Forelimb muscle (tissue), 1 donor: Measurements from ENCODE around the gene DLL1. TPM values are rescaled to one million over a fixed set of nuclear protein-coding genes. Genes with fewer than 3 reads are reported as not detected.

Experiments
- DNase-seq: peaks from one replicate; pipeline ENCODE4 v3.0.0-alpha.2; 2013; ENCODE audit warnings: low read depth
- polyA plus RNA-seq: library from polyadenylated mRNA; unstranded; fragments of 120-200 nt; gene quantifications from one replicate; pipeline ENCODE4 v1.2.1, GENCODE V29; 2013; ENCODE audit not compliant: insufficient read length

Gene DLL1
- polyA plus RNA-seq, 1 donor, result 17.1 TPM

GRCh38 chr6:170294813-170295509, 4.1 kb upstream of the DLL1 start:
- no peak for DNase-seq

DNA sequence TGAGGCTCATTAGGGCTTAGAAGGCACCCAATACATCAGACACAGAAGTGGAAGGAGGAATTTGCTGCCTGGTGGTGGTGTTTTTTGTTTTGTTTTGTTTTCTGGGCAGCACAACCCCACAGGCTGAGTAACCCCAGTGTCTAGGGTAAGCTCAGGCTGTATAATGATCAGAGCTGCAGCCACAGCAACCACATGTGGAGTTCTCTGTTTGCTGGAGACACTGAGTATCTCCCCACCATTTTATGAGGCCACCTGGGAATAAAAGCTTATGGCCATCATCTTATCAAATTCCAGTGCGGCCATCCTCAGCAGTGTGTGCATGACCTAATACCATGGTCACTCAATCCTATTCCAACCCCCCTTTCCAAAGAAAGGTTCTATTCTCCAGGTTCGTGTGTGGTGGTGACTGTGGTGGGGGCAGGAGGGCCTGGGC, 3.4 kb upstream of the DLL1 start:
- no peak for DNase-seq

DNA sequence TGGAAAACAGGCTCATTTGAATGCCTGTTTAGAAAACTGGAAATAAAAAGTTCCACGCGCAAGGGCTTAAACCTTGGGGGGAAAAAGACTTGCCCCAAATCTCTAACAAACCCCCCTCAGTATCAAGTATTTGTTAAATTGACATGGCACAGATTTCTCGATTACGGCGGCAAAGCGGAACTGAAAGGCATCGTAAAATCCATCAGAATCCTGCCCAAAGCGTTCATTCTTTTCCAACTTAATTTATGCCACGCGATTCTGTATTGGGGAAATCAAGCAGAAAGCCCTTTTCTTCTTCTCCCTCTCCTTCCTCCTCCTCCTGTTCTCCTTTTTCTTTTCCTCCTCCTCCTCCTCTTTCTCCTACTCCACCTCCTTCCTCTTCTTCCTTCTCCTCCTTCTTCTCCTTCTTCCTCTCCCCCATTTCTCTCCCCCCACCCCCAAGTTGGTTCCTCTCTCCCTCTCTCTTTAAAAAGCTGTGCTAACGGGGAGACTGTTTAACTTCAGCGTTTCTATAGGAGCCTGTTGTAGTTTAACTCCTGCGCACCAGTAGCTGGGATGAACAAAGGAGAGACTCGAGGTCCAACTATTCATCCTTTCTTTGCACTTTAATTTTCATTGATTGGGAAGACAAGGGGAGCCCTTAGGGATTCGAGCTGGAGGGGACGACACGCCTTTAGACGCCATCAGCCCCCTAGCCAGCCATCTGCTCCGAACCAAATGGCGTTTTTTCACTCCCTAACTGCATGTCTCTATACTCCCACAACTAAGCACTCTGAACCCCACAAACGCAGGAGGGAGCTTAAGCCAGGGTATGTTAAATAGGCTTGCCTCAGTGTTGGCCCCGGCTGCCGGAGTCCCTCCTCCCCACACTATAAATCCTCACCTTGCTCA, 2.7 kb upstream of the DLL1 start:
- no peak for DNase-seq

- DNase-seq, result no peak
These were observed 1.7 kb upstream of the DLL1 start for GRCh38 chr6:170292407-170293158.

GRCh38 chr6:170292111-170292406, 1.2 kb upstream of the DLL1 start:
- DNase-seq, result no peak

- no peak for DNase-seq
These were observed 613 bp upstream of the DLL1 start for GRCh38 chr6:170291271-170292110.

DNA sequence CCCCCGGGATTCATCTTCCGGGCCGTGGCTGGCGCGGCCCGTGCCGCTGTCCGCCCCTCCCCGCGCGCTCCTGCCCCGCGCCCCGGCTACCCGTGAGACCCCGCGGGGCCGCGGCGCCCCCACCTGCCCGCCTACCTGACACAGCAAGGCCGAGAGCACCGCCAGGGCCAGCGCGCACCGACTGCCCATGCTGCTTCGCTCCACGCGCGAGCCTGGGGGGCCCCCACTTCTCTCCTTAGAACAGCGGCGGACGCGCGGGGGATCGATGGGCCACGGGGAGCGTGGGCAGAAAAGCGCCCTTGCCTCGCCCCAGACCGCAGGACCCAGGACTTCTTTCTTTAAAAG, 955 bp downstream of the DLL1 start:
- DNase-seq, result no peak

GRCh38 chr6:170289180-170289931, 1.5 kb downstream of the DLL1 start:
- no peak for DNase-seq

GRCh38 chr6:170288852-170289179, 2.1 kb downstream of the DLL1 start:
- no peak for DNase-seq

DNA sequence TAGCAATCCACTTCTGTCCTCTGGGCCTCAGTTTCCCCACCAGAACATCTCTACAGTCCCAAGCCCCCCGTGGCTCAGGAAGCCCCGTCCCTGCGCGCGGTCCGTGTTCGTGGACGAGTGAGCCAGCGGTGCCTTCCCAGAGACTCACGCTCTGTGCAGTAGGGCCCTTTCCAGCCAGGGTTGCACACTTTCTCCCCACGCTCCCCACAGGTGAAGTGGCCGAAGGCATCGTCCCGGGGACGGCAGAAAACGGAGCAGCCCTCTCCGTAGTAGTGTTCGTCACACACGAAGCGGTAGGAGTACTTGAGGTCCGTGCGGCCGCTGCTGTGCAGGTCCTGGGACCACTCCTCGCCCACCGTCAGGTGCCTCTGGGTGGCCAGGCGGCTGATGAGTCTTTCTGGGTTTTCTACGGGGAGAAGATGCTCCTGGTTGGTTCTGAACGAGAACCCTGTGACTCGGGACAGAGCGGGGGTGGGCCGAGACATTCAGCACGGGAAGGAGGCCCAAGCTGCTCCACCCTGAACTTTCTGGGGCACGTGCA, 2.7 kb downstream of the DLL1 start:
- DNase-seq, result no peak

GRCh38 chr6:170287371-170287876, 3.5 kb downstream of the DLL1 start:
- DNase-seq, result no peak

GRCh38 chr6:170286934-170287265, 4.0 kb downstream of the DLL1 start:
- no peak for DNase-seq

DNA sequence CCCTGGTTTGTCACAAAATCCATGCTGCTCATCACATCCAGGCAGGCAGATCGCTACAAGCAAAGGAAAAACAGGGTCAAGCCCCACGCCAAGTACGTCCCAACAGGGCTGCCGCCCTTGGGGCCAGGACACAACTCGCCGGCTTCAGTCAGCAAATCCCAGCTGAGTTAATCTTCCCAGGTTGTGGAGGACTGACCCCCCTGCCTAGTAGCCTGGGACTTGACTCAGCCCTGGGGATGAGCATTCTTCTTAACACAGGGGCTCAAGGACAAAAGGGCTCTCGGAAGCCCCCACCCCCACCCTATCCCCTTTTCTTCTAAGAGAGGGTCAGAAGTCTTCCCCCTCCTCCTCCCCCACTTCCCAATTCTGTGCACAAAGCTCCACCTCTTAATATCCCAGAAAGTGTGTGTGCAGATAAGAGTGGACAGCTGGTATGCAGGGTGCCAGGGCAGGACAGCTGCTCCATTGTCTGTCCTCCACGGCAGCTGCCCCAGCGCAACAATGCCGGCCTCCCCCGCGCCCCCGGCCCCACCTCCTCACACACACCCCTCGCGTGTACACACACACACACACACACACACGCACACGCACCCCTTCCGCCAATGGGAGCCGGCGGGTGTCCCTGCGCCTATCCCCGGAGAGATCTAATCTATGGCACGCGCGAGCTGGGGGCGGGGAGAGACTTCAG, 4.5 kb downstream of the DLL1 start:
- no peak for DNase-seq

DNA sequence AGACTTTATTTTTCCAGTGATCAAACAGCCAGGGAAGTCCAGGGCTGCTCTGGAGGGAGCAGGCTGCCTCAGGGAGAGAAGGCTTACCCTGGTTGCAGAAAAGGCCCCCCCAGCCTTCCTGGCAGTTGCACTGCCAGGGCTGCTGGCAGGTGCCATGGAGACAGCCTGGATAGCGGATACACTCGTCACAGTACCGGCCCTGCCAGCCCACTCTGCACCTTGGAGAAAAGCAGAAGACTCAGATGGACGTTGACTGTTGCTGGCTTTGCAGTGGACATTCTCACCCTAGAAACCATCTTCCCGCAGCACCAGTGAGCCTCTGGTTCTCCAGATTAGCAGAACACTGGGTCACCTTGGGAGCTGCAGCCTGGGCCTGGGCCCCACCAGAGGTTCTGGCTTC, 5.4 kb downstream of the DLL1 start:
- no peak for DNase-seq

DNA sequence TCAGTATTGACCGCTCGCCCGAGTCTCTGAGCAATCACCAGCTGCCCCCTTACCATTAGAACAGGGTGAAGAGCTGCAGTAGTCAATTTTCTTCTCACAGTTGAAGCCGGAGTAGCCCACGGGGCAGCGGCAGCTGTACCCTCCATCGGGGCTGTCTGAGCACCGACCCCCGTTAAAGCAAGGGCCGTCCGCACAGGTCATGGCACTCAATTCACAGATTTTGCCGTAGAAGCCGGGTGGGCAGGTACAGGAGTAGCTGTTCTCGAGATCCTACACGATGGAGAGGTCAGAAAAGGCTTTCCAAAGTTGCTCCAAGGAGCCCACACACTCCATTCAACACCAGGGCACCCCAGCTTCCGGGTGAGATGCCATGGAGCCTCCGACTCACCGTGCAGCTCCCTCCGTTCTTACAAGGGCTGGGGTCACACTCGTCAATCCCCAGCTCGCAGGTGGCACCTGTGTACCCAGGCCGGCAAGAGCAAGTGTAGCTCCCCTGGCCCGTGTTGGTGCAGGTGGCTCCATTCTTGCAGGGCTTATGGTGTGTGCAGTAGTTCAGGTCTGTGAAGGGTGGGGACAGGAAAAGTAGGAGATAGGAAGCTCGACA, 5.9 kb downstream of the DLL1 start:
- no peak for DNase-seq

GRCh38 chr6:170284126-170284773, 6.6 kb downstream of the DLL1 start:
- DNase-seq, result no peak

DNA sequence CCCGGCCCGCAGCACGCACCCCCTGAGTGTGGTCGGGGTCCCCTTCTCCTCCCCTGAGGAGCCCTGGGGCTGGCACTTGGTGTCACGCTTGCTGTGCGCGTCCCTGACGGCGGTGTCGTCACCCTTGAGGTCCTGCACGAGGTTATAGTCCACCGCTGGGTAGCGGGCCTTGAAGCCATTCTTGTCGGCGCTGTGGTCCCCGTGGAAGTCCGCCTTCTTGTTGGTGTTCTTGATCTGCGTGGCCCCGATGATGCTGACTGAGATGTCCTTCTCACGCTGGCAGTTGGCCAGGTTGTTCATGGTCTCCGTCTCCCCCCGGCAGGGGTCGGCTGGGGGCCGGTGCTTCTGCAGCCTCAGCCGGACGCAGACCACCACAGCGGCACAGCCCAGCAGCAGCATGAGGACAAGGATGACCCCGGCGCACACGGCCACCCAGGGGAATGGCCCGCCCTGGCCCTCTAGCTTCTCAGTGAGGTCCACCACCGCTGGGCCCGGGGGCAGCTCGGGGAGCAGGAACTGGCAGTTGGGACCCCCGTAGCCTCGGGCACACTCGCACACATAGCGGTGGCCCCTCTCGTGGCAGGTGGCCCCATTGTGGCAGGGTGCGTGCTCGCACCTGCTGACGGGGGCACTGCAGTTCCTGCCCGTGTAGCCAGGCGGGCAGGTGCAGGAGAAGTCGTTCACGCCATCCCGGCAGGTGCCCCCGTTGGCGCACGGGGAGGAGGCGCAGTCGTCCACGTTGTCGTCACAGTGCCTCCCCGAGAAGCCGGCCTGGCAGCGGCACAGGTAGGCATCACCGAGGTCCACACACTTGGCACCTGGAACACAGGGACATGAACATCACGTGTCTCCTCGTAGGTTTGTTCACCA, 7.4 kb downstream of the DLL1 start:
- no peak for DNase-seq

GRCh38 chr6:170282512-170283158, 8.2 kb downstream of the DLL1 start:
- no peak for DNase-seq
